DLD1 (cell line): Measurements from ENCODE around the gene TAS2R1.

Experiments used
- in situ Hi-C: cut with HindIII; loops from 2 replicates; pipeline ENCODE4 v1.10.0; 2017; ENCODE audit warnings: low sequenced_read_pairs

TAS2R1 gene

GRCh38 chr5:9589049-9589835, 40.9 kb downstream of the TAS2R1 start:
- in situ Hi-C loops: no loop called here

- in situ Hi-C loops: no loop called here
These were observed 41.9 kb downstream of the TAS2R1 start for GRCh38 chr5:9588254-9588653.

- in situ Hi-C loops: no loop called here
These were observed 43.0 kb downstream of the TAS2R1 start for GRCh38 chr5:9587135-9587534.

- in situ Hi-C loops: no loop called here
These were observed 47.7 kb downstream of the TAS2R1 start for GRCh38 chr5:9582406-9582805.
